Breast epithelium (tissue), 3 donors: ENCODE results near the gene CHMP5.

Experiments
- CTCF ChIP-seq, 3 donors: fragments of 450-650 bp; IDR thresholded peaks; one replicate each; pipeline ENCODE4 v1.5.1; 2016 to 2017; ENCODE audit warnings: antibody characterized with exemption in 3 of 3, mild to moderate bottlenecking in 3 of 3, moderate library complexity in 3 of 3
- POLR2A ChIP-seq: fragments of 450-650 bp; IDR thresholded peaks from one replicate; pipeline ENCODE4 v1.6.1; 2016; ENCODE audit warnings: antibody characterized with exemption, mild to moderate bottlenecking, moderate library complexity
- POLR2AphosphoS5 ChIP-seq, 3 donors: sonication (generic); formaldehyde crosslinking; IDR thresholded peaks; one replicate each; pipeline ENCODE4 v1.6.1; 2017; ENCODE audit warnings: antibody characterized with exemption in 3 of 3

DNA sequence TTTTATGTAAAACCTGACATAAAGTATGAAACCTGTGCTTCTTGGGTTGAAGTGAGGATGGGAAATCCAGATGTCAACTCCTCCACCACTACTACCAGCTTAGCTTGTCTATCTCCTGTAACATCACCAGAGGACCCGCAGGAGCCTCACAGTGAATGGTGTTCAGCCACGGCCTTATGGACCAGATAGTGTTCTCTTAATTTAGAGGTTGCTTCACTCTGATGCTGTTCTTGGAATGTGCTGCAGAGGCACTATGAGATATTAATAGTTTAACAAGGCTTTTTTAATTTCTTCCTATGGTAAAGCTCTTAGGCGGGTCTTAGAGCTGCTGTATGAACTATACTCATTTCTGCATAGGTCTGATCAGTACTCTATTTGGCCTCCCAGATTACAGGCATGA lies 53.4 kb downstream of the CHMP5 start:
- no peak for TF ChIP-seq CTCF (IDR thresholded peaks at IDR 0.05)
- TF ChIP-seq POLR2AphosphoS5 (IDR thresholded peaks at IDR 0.05): no peak
- TF ChIP-seq POLR2A: no peak
